ENCODE data around the gene TM4SF5.
"Not testable (repeated sequence)": the region's sequence is repeated elsewhere in the genome, so short reads cannot be mapped to it uniquely, and the experiment has no call there.

Gene TM4SF5

DNA sequence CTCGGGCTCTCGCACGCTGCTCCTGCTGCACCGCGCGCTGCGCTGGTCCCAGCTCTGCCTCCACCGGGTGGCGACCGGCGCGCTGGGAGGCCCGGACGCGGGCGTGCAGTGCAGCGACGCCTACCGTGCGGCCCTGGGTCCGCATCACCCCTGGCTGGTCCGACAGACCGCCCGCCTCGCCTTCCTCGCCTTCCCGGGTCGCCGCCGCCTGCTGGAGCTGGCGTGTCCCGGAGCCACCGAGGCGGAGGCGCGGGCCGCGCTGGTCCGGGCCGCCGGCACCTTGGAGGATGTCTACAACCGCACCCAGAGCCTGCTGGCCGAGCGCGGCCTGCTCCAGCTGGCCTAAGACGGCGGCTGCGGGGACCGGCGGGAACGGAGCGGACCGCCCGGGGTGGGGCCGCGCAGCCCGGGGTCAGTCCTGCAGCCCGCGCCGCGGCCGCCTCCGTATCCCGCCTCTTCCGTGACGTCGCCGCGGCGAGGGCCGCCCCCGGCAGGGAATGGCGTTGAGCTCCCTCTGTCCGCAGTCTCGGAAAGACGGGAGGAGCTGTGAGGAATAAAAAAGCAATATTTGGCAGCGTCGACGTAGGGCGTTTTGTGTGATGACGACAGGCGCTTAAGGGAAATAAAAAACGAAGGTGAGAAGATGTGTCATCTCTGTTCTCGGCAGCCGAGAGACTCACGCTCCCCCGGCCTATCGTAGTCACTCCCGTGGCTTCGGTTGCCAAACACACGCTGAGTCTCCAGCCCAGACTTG, 18.4 kb downstream of the TM4SF5 start:
- peak; percentile 62 for DNase-seq (ENCODE audit: low read depth)

GRCh38 chr17:4790705-4791088, 19.0 kb downstream of the TM4SF5 start:
- no peak for DNase-seq (ENCODE audit: low read depth)

DNA sequence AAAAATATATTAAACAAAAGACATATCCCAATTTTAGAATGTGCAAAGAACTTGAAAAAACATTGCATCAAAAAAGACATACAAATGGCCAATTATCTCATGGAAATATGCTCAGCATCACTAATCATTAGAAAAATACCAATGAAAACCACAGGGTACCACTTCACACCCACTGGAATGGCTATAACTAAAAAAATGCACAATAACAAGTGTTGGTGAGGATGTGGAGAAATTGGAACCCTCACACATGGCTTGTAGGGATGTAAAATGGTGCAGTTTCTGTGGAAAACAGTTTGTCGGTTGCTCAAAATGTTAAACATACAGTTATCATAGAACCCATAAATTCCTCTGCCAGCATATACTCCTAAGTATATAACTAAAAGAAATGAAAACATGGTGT, 23.5 kb downstream of the TM4SF5 start:
- DNase-seq (ENCODE audit: low read depth), result no peak

GRCh38 chr17:4796552-4796920, 24.9 kb downstream of the TM4SF5 start:
- no peak for DNase-seq (ENCODE audit: low read depth)

- DNase-seq (ENCODE audit: low read depth), result no peak
These were observed 28.9 kb downstream of the TM4SF5 start for GRCh38 chr17:4800462-4801196.

DNA sequence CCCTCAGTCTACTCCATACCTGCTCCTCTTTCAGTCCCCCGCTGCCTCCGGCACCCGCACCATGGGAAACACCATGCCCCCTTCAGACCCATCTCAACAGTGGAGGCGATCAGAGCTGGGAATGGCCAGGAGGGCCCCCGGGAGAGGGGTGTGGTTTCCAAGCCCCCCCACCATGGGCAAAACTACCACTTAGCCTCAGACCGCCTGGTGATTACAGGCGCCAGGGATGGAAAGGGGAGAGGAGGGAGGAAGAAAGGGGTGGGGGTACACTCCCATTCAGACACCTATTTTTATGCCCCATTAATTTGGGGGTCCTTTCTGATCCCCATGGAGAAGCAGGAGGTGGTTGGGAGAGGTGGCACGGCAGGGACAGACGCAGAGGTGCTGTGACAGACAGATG, 30.5 kb downstream of the TM4SF5 start, which contains the start of gene C17orf114:
TSS of gene C17orf114 (minus strand) at position 101 of the 400 bp plus-strand sequence.
- no peak for DNase-seq (ENCODE audit: low read depth)

GRCh38 chr17:4806456-4806776, 34.7 kb downstream of the TM4SF5 start:
- DNase-seq (ENCODE audit: low read depth), result no peak

DNA sequence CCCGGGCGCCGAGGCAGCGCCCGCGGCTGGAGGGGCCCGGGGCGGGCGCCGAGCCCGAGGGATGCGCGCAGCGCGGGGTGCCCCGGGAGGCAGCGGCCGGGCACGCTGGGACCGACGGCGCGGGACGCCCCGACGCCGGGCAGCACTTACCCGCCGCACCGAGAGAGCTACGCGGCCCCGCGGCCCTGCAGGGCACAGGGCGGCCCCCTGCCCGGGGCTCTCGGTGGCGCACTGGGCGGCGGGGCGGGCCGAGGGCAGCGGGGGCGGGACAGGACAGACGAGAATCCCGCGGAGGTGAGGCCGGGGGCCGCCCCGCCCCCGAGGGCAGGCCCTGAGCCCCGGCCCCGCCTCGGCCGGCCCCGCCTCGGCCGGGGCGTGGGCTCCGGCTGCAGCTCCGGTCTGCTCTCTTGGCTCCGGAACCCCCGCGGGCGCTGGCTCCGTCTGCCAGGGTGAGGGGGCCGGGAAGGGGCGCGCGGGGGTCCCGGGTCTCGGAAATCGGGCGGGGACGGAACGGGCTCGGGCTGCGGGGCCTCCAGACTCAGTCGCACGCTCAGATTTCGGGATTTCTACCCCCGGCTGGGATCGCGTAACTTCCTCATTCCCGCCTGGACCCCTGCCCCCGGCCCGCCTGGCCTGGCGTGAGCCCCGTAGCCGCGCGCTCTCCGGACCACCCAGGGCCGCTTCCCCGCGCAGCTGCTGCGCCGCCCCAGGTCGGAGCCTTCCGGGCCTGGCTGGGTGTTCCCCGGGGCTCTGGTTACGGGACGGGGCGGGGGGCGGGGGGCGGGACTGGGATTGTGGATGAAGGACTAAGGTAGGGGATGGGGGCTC, 35.3 kb downstream of the TM4SF5 start, which contains the start of gene PLD2:
TSS of gene PLD2 (plus strand) at position 376 of the 828 bp plus-strand sequence. CDS start 621 bp downstream, outside the sequence.
- peak; percentile 80 for DNase-seq (ENCODE audit: low read depth)

GRCh38 chr17:4807605-4808377, 36.1 kb downstream of the TM4SF5 start:
- DNase-seq (ENCODE audit: low read depth), result no peak

DNA sequence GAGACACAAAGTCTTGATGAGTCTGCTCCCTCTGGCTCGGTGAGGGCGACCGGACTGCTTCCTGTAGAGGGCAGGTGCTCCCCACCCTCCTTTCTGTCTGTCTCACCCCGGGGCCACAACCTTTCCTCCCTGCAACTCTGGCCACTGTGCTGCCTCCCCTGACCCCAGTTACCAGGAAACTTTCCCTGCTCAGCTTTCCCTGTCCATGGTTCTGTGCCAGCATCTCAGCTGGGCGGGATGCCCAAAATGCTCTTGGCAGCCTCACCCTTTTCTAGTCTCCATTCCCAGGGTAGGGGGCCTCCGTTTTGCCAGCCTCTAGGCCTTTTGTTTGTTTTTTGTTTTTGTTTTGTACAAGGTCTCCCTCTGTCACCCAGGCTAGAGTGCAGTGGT, 36.7 kb downstream of the TM4SF5 start:
- no peak for DNase-seq (ENCODE audit: low read depth)

DNA sequence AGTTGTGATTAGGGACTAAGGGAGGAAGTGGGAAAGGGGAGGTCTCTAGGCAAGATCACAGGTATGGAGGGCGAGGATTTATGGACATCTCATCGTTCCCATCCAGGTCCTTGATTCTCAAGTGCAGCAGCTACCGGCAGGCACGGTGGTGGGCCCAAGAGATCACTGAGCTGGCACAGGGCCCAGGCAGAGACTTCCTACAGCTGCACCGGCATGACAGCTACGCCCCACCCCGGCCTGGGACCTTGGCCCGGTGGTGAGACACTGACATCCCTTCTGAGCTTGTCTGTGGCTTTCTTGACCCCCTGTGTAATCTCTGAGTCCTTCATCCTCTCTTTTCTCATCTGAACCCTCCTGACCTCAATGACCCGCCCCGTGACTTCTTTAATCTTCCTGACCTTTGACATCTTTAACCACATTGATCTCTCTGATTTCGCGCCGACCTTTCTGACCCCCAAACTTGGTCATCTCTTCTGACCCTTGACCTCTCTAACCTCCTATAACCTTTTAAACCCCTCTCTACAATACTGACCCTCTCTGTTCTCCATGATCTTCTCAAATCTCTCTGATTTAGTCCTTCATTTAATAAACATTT, 39.1 kb downstream of the TM4SF5 start:
- DNase-seq (ENCODE audit: low read depth), result no peak

DNA sequence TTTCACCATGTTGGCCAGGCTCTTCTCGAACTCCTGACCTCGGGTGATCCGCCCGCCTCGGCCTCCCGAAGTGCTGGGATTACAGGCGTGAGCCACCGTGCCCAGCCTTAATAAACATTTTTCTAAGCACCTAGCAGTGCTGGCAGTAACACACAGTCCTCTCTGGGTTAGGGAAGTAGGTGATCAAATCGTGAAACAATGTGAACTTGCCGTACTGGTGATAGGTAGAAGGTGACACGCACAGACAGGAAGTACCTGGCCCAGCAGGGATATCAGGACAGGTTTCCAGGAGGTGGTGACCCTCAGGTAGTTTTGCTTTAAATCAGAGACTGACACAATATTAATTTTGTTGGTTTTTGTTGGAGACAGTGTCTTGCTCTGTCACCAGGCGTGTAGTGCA, 39.8 kb downstream of the TM4SF5 start:
- no peak for DNase-seq (ENCODE audit: low read depth)

- no peak for DNase-seq (ENCODE audit: low read depth)
These were observed 41.0 kb downstream of the TM4SF5 start for GRCh38 chr17:4812690-4813089.

DNA sequence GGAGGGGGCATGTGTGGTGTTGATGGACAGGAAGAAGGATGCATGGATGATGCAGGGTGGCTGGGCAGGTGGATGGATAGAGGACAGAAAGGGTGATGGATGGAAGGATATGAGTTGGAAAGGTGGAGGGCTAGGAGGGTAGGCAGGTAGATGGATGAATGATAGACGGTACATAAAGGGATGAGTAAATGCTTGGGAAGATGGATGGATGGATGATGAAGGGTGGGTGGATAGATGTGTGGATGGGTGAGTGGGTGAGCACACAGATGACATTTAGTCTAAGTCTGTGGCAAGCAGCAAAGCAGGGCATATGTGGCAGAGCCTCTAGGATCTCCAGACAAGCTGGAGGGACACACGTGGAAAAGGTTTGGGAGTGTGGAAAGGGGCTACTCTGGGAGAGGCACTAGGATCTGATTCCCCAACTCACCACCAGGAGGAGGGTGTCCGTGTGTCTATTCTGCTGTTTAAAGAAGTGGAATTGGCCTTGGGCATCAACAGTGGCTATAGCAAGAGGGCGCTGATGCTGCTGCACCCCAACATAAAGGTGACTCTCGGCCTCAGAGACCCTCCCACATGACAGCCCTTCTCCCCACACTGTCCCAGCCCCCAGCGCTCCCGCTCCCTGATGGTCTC, 43.5 kb downstream of the TM4SF5 start:
- DNase-seq (ENCODE audit: low read depth), result no peak

DNA sequence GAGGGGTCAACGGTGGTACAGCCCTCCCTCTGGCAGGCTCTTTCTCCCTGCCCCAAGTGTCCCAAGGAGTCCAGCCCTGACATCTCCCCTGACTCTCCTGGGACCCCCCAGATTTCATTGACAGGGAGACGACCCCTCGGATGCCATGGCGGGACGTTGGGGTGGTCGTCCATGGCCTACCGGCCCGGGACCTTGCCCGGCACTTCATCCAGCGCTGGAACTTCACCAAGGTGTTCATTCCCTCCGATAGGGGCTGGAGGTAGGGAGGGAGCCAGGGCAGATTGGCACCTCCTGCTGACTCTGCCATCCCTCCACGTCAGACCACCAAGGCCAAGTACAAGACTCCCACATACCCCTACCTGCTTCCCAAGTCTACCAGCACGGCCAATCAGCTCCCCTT, 45.1 kb downstream of the TM4SF5 start:
- no peak for DNase-seq (ENCODE audit: low read depth)

DNA sequence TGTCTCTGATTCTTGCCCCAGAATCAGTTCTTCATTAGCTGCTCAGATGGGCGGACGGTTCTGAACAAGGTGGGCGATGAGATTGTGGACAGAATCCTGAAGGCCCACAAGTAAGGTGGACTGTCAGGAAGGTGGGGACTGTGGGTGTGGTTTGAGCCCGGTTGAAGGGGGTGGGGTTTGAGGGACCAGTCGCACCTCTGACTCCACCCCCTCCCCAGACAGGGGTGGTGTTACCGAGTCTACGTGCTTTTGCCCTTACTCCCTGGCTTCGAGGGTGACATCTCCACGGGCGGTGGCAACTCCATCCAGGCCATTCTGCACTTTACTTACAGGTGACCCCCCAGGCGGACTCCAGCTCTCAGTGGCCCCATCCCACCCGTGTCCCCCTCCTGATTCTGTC, 46.6 kb downstream of the TM4SF5 start:
- DNase-seq (ENCODE audit: low read depth), result no peak

- no peak for DNase-seq (ENCODE audit: low read depth)
These were observed 51.1 kb downstream of the TM4SF5 start for GRCh38 chr17:4822835-4823234.

- no peak for DNase-seq (ENCODE audit: low read depth)
These were observed 51.8 kb downstream of the TM4SF5 start for GRCh38 chr17:4823373-4824089.

GRCh38 chr17:4827399-4827798, 55.7 kb downstream of the TM4SF5 start:
- no peak for DNase-seq (ENCODE audit: low read depth)

GRCh38 chr17:4832829-4833177, 61.1 kb downstream of the TM4SF5 start:
- not testable (repeated sequence) for DNase-seq (ENCODE audit: low read depth)

Data from T follicular helper cell (primary cell).